HK-2 (cell line): ENCODE data around the gene CYP8B1.

Experiments
- DNase-seq: peaks from one replicate; pipeline ENCODE4 v3.0.0-alpha.2; 2018; ENCODE audit not compliant: unreplicated experiment

CYP8B1 gene

GRCh38 chr3:42853056-42853455 is 22.6 kb downstream of the CYP8B1 start:
- DNase-seq, result no peak

GRCh38 chr3:42852441-42852840 is 23.2 kb downstream of the CYP8B1 start:
- DNase-seq, result no peak

GRCh38 chr3:42851228-42851834 is 24.3 kb downstream of the CYP8B1 start:
- no peak for DNase-seq

DNA sequence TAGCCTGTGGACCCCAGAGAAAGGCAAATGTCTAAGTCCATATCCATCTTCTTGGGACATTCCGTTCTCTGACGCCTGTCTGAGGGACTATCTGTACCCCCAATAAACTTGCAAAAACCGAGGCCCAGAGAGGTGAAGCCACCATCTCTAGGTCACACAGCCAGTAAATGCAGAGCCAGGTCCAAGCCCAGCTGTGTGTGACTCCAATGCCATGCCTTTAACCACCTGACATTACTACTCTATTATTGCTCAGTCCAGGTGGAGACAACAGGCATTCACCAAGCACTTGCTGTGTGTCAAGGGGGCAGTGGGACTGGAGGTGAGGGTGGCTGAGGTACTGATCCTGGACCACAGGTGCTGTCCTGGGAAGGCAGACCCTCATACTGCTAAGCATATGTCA is 25.4 kb downstream of the CYP8B1 start:
- no peak for DNase-seq

DNA sequence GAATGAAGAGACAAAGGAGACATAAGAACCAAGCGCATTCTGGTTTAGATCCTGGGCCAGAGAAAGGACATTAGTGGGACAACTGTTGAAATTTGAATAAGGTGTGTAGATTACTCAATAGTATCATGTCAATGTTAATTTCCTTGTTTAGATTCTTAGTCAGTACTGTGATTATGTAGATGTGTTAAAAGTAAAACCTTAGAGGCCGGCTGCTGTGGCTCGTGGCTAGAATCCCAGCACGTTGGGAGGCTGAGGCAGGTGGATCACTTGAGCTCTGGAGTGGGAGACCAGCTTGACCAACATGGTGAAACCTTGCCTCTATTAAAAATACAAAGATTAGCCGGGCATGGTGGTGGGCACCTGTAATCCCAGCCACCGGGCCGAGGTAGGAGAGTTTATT is 26.7 kb downstream of the CYP8B1 start:
- DNase-seq, result no peak

- DNase-seq, result no peak
Observed at GRCh38 chr3:42847731-42848130, 27.9 kb downstream of the CYP8B1 start.

- DNase-seq, result no peak
Observed at GRCh38 chr3:42846685-42847522, 28.8 kb downstream of the CYP8B1 start.

GRCh38 chr3:42844815-42845214 is 30.9 kb downstream of the CYP8B1 start:
- DNase-seq, result no peak

DNA sequence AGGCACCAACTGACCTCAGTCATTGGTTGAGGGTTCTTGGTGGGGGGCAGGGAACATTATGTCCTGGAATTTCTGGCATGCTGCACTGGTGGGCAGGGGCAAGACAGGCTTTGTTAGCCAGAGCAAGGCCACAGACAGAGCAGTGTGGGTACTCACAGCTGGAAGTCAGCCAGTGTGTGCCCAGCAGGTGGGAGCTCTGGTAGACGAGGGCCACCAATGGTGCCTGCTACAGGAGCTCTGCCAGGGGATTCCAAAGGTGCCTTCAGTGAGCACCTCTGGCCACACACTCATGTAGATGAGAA is 31.3 kb downstream of the CYP8B1 start:
- no peak for DNase-seq

DNA sequence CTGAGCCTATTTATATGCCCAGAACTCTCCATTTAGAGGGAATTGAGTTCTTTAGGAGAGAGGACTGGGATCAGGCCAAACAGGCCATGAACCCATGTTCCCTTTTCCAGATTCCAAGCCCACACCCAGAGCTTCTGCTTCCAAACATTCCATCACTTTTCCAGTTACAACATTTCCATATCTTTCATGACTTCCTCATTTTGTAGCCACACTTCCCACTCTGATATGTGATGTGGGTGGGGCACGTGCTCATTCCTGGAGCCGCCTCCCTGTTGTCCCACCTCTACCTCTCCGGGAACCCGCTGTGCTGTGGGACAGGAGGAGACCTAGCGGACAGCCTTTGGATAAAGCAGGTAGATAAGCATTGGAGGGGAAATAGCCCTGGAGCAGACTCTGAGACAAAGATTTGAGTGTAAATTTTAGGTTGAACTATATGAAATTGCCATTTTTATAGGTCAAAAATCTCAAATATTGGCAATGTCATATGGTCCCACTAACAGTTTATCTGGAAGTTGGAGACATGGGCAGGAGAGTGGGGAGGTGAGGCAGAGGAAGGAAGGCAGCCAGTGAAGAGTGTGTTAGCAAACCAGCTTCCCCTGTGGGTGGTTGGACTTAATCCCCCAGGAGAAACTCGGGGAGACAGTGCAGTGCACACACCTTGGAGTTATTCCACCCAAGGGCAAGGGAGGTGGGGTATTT is 31.8 kb downstream of the CYP8B1 start:
- DNase-seq, result no peak

DNA sequence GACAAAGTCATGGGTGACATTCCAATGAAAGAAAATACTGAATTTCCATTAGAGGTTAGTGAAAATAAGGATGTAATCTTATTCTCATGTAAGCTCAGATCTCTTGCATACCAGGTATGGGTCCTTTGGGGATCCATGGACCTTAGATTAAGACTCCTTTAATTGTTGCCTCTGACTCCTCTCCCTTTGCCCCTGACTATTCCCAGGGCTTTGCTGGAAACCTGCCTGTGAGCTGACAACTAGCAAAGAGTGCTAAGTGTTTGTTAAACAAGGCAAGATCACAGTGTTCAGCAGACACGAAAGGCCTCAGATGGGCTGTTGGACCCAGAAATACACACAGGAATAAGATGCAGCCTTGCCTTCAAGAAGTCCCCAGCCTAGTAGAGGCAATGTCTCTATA is 34.3 kb downstream of the CYP8B1 start:
- no peak for DNase-seq

DNA sequence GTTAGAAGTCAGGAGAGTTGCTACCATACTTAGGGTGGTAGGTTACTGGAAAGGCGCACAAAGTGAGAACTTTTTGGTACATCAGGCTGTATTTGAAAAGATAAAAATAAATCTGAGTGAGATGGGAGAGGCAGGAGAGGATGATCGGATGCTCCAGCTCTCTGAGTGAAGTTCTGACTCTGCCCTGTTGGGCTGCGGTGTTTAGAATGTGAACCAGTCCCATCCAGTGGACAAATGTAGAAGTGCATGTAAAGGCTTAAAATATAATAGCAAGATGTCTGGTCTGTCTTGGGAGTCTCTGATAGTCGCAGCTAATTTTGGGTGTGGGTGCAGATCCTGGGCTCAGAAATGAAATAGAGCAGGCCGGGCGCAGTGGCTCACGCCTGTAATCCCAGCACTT is 36.1 kb downstream of the CYP8B1 start:
- peak; percentile 22 for DNase-seq

DNA sequence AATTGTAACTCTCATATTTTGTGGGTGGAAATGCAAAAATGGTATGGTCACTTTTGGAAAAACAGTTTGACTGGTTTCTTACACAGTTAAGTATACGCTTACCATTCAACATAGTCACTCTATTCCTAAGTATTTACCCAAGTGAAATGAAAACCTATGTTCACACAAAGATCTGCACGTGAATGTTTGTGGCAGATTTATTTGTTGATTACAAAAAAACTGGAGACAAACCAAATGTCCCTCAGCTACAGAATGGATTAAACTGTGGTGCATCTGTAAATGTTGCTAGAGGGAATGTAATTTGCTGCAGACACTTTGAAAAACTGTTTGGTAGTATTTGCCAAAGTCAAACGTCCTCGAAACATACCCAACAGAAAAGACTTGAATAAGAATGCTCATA is 37.1 kb downstream of the CYP8B1 start:
- no peak for DNase-seq

GRCh38 chr3:42836150-42837123 is 39.2 kb downstream of the CYP8B1 start:
- no peak for DNase-seq

DNA sequence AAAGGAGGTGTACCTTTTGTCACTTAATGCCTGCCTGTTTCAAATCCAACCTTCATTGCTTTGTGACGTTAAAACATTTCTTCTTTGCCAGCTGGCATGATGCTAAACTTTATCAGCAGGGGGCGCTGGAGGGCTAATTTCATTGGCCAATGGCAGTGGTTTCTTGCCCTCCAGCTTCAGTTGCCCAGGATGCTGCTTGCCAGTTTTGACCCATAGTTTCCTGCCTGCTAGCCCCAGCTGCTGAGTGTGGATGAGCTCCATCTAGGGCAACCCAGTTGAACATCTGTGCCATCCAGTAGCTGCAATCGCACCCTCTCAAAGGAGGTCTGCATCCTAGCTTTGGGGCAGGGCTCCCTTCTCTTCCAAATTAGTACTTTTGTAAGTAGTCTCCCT is 44.4 kb downstream of the CYP8B1 start:
- peak; percentile 63 for DNase-seq

GRCh38 chr3:42830437-42831320 is 45.0 kb downstream of the CYP8B1 start:
- DNase-seq, result no peak

DNA sequence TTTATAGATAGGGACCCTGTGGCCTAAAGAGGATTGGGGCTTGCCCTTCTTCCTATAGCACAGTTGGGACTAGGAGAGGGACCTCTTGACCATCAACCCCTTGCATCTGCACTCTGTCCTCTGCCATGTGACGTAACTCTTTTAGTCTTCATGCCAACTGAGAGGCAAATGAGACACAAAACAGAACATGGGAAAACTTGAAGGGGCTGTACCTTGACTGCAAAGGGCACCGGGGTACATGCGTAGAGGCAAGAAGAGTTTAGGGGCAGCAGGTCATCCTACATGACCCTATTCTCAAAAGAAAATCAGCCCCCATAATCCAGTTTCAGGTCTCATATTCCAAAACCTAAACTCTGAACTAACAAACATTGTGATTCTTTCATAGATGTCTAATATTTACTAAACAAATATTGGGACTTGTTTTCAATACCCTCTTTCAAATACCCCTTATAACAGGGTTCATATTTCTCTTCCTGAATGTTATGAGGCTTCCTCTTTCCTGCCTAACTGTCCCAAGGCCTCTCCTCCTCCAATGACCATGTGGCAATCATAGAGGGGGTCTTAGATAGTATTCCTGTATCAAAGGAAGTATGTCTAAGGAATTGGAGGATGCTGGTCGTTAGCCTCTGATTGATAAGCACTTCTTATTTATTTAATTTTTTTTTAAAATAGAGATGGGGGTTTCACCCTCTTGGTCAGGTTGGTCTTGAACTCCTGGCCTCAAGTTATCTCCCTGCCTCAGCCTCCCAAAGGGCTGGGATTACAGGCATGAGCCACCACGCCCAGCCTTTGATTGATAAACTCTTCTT is 45.8 kb downstream of the CYP8B1 start:
- DNase-seq, result no peak

GRCh38 chr3:42829083-42829627 is 46.5 kb downstream of the CYP8B1 start:
- DNase-seq, result no peak

GRCh38 chr3:42827654-42828053 is 48.0 kb downstream of the CYP8B1 start:
- no peak for DNase-seq

DNA sequence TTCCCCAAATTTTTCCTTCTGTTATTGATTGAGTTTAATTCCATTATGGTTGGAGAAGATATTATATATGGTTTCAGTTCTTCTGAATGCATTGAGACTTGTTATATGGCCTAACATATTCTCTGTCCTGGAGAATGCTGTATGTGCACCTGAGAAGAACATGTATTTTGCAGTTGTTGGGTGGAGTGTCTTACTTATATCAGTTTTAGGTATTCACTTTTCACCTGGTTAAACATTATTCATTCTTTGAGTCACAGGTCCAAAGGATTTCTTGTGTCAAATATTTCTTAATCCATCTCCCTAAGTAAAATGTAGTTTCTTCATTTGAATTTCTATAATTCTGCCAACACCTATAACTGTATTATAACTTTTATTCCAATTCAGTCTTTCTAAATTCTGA is 48.7 kb downstream of the CYP8B1 start:
- DNase-seq, result no peak
